ENCODE data around the gene ZDHHC4. TPM values are rescaled to one million over a fixed set of nuclear protein-coding genes. Genes with fewer than 3 reads are reported as not detected.
"Not testable (repeated sequence)": the region's sequence is repeated elsewhere in the genome, so short reads cannot be mapped to it uniquely, and the experiment has no call there.

ZDHHC4 gene
- total RNA-seq, 3 donors from 2014 or later: 23.6 to 33.5 (median 27.5) TPM

DNA sequence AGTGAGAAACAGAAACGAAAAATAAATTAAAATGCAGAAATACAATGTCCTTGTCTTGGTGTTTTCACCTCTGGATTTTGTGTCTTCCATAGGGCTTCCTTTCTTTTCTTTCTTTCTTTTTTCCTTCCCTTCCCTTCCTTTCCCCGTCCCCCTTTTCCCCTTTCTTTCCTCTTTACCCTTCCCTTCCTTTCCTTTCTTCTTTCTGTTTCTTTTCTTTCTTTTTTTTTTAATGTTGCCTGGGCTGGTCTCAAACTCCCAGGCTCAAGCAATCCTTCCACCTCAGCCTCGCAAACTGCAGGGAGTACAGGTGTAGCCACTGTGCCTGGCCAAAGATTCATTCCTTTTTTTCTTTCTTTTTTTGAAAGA, 47.0 kb downstream of the ZDHHC4 start:
- H3K4me3 Mint-ChIP-seq: peak overlapping the region; percentile 54

DNA sequence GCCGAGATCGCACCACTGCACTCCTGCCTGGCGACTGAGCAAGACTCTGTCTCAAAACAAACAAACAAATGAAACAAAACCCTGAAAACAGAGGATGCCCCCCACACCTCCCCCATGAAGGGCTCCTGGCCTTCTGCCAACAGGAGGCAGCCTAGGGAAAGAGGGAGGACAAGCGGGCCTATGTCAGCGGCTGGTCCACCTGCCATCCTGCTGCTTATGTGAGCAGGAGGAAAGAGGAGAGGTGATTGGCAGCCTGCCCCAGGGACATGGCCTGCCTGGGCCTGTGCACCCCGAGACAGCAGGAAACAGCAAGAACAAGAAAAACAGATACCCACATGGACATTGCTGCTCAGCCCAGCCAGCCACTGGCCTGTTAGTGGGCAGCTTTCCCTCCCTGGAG, 50.8 kb downstream of the ZDHHC4 start:
- Mint-ChIP-seq H3K36me3 (ENCODE audit: insufficient read depth) (no peaks in the 10 kb centered on the region), H3K4me1 (ENCODE audit: low read depth) (peaks cover 14% of the 10 kb centered on the region), H3K9me3 (no peaks in the 10 kb centered on the region), H3K4me3 (no peak overlapping the region), H3K27me3 (ENCODE audit: low read depth) (no peaks in the 10 kb centered on the region)
- no peak for DNase-seq
- no peak for ATAC-seq

More for the DNA sequence above, 47.0 kb downstream of the ZDHHC4 start:
- DNase-seq: no peak
- peaks cover 7% of the 10 kb centered on the region for H3K36me3 Mint-ChIP-seq (ENCODE audit: insufficient read depth)
- ATAC-seq: no peak
- H3K4me1 Mint-ChIP-seq (ENCODE audit: low read depth): peaks cover 39% of the 10 kb centered on the region
- no peaks in the 10 kb centered on the region for H3K27me3 Mint-ChIP-seq (ENCODE audit: low read depth)
- no peaks in the 10 kb centered on the region for H3K9me3 Mint-ChIP-seq

DNA sequence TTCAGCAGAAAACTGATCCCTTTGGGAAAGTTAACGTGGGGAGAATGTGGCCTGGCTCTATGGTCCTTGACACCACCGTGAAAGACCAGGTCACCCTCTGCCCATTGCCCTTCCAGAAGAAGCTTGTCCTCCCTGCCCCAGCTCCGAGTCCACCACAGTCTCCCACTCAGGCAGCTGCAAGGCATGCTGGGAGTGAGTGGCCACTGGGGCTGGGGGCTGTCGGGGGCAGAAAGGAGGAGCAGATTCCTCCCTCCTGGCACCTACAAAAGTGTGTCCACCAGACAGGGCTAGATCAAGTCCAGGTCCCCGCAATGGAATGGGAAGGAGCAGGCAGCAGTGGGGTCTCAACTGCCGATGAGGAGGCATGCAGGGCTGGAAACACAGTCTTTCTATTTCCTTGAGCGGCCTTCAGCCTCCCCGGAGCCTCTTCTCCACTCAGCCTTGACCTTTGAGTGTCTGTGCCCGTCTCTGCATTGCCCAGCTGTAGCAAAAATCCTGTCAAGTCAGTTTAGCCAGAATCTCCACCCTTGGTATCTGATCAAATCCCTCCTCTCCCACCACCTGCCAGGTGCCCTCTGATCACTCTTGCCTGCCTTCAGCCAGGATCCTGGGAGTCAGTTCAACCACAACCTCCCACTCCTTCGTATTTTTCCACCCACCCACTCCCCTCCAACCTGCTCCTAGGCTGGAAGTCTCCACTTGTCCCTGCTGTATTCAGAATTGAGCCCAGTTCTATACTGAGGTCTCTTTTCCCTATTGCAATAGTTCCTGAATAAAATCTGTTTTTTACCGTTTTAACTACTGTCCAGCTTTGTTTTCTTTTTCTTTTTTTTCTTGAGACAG, 53.0 kb downstream of the ZDHHC4 start:
- ATAC-seq: no peak
- DNase-seq: no peak
- Mint-ChIP-seq H3K36me3 (ENCODE audit: insufficient read depth) (no peaks in the 10 kb centered on the region), H3K4me1 (ENCODE audit: low read depth) (no peaks in the 10 kb centered on the region), H3K4me3 (no peak overlapping the region), H3K9me3 (no peaks in the 10 kb centered on the region), H3K27me3 (ENCODE audit: low read depth) (no peaks in the 10 kb centered on the region)

DNA sequence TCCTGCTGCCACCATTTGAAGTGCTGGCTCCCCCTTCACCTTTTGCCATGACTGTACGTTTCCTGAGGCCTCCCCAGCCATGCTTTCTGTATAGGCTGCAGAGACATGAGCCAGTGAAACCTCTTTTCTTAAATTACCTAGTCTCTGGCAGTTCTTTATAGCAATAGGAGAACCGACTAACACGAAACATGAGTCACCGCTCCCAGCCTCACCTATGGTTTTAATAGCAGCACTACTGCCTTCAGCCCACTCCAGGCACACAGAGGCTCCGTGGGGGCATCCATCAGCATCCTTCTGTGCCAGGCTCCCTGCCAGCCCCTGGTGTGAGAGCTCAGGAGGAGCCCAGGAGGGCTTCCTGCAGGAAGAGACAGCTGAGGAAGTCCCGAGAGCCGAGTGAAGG, 54.4 kb downstream of the ZDHHC4 start:
- H3K9me3 Mint-ChIP-seq: no peaks in the 10 kb centered on the region
- H3K36me3 Mint-ChIP-seq (ENCODE audit: insufficient read depth): no peaks in the 10 kb centered on the region
- peak in 1 of 2 donors; percentile 43 for ATAC-seq

DNA sequence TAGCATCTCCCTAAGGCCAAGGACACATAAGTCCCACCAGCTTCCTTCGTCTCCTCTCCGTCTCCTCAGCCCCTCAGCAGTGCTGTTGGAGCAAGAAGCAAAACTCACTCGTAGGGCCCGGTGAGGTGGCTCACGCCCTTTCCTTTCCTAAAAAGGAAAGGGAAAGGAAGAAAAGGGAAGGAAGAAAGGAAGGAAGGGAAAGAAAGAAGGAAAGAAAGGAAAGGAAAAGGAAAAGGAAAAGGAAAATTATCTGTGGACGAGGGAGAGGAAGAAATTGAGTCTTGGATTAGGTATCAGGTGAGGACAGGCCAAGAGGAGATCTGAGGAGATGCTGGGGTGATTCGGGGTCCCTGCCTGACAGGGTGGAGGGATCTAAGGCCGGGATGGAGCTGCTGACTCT, 56.8 kb downstream of the ZDHHC4 start:
- no peak overlapping the region for H3K4me3 Mint-ChIP-seq

More for the DNA sequence above, 54.4 kb downstream of the ZDHHC4 start:
- no peak for DNase-seq
- H3K4me3 Mint-ChIP-seq: no peak overlapping the region
- peaks cover 1% of the 10 kb centered on the region for H3K4me1 Mint-ChIP-seq (ENCODE audit: low read depth)
- H3K27me3 Mint-ChIP-seq (ENCODE audit: low read depth): no peaks in the 10 kb centered on the region

DNA sequence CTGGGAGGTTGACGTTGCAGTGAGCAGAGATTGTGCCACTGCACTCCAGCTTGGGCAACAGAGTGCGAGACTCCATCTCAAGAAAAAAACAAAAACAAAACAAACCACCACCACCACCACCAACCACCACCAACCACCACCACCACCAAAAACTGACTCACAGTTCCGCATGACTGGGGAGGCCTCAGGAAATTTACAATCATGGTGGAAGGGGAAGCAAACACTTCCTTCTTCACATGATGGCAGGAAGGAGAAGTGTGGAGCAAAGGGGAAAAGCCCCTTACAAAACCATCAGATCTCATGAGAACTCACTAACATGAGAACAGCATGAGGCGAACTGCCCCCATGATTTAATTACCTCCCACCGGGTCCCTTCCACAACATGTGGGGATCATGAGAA, 57.7 kb downstream of the ZDHHC4 start:
- ATAC-seq; DNase-seq; H3K9me3 Mint-ChIP-seq; H3K27me3 Mint-ChIP-seq (ENCODE audit: low read depth): not testable (repeated sequence)
- Mint-ChIP-seq H3K4me1 (ENCODE audit: low read depth) (peaks cover 23% of the 10 kb centered on the region), H3K4me3 (peak overlapping the region; percentile 78), H3K36me3 (ENCODE audit: insufficient read depth) (peaks cover 10% of the 10 kb centered on the region)

More for the DNA sequence above, 56.8 kb downstream of the ZDHHC4 start:
- DNase-seq (no peak), ATAC-seq (no peak)
- Mint-ChIP-seq H3K9me3 (no peaks in the 10 kb centered on the region), H3K36me3 (ENCODE audit: insufficient read depth) (peaks cover 2% of the 10 kb centered on the region), H3K4me1 (ENCODE audit: low read depth) (peaks cover 15% of the 10 kb centered on the region), H3K27me3 (ENCODE audit: low read depth) (no peaks in the 10 kb centered on the region)

DNA sequence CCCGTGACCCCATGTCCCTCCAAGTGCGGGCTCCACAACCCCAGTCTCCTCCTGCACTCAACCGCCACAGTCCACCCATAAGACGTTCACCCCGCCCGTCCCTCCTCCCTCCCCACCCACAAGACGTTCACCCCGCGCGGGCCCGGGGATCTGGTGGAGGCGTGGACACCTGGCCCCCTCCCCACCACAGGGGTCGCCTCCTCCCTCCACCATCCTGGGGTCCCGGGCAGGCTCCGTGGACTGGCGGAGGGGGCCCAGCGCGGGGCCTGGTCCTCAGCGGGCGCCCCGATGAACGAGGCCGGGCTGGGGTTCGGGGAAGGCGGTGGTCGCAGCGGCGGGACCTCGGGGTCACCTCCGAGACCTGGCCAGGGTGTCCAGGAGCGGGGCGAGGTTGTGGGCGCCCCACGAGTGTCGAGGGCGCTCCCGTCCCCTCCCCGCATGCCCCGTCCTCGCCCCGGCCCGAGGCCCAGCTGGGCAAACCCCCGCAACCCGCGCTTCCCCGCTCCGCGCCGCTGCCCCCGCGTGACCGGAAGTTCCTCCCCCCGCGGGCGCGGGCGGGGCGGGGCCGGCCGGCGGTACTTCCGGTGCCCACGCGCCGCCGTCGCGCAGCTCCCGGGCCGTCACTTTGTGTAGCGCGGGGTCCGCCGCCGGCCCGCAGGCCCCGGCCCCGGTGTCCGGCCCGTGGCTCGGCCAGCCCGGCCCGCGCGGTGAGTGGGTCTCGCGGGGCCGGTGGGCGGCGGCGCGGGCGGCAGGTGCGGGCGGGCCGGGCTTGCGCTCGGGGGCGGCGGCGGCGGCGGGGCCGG, 59.7 kb downstream of the ZDHHC4 start, which contains the start of gene ZNF316:
Gene ZNF316 (plus strand): TSS at position 578 of the 803 bp plus-strand sequence. CDS start 5,092 bp downstream, outside the sequence.
- H3K4me1 Mint-ChIP-seq (ENCODE audit: low read depth): peaks cover 27% of the 10 kb centered on the region
- ATAC-seq: peak; percentile 71 to 74
- H3K36me3 Mint-ChIP-seq (ENCODE audit: insufficient read depth): peaks cover 16% of the 10 kb centered on the region
- H3K27me3 Mint-ChIP-seq (ENCODE audit: low read depth): no peaks in the 10 kb centered on the region
- peak; percentile 54 for DNase-seq
- peak within 1 kb of the TSS; percentile 88 for H3K4me3 Mint-ChIP-seq
- no peaks in the 10 kb centered on the region for H3K9me3 Mint-ChIP-seq

DNA sequence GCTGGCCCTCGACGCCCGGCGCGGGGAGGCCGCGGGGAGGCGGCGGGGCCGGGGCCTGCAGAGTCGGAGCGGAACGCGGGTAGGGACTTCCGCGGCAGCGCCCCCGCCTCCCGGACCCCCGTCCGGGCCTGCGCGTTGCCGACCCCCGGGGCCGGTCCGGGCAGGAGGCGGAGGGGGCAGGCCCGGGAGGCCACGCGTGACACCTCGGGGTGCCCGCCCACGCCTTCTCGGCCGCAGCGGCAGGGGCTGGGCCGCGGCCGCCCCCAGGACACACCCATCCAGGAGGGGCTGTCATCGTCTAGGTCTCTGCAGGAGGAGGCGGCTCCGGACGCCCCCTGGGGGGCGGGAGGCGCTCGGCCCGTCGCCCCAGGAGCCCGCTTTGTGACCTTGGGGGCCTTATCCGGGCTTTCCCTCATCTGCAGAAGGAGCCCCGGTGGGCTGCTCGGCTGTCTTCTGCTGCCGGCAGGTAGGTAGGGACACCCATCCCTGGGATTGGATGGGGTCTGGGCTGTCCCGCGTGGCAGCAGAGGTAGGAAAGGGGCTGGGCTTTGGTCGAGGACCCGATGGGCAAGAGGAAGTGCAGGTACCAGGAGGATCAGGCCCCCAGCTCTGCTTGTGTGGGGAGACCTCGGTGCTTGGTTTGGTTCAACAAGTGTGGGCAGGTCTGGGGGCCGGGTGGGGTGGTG, 60.4 kb downstream of the ZDHHC4 start:
- peaks cover 27% of the 10 kb centered on the region for H3K4me1 Mint-ChIP-seq (ENCODE audit: low read depth)
- H3K36me3 Mint-ChIP-seq (ENCODE audit: insufficient read depth): peaks cover 17% of the 10 kb centered on the region
- H3K4me3 Mint-ChIP-seq: peak overlapping the region; percentile 88
- no peaks in the 10 kb centered on the region for H3K27me3 Mint-ChIP-seq (ENCODE audit: low read depth)
- ATAC-seq (peak; percentile 77 to 81), DNase-seq (peak; percentile 50)
- H3K9me3 Mint-ChIP-seq: no peaks in the 10 kb centered on the region

Other genes starting within 250 kb of the ZDHHC4 start
- gene FAM220A, start 228.5 kb upstream of the ZDHHC4 start, total RNA-seq: 10 to 100 TPM in 1 of 3 donors, 1 to 10 TPM in 2; 9.0 to 10.7 (median 9.5) TPM
- gene RAC1, start 202.9 kb upstream of the ZDHHC4 start, total RNA-seq: 100 to 1,000 TPM; 160 to 195 (median 171) TPM
- 10 to 100 TPM; 12.0 to 15.0 (median 12.8) TPM for gene DAGLB, start 129.5 kb upstream of the ZDHHC4 start, total RNA-seq
- 10 to 100 TPM; 74.7 to 76.8 (median 75.1) TPM for gene KDELR2, start 93.3 kb upstream of the ZDHHC4 start, total RNA-seq
- gene GRID2IP, start 26.0 kb upstream of the ZDHHC4 start, total RNA-seq: under 1 TPM in 1 of 3 donors, not detected in 2; 0.13 TPM
- 10 to 100 TPM; 51.4 to 60.1 (median 59.1) TPM for gene INTS15, start 12.6 kb downstream of the ZDHHC4 start, total RNA-seq
- gene ZNF853, start 38.2 kb downstream of the ZDHHC4 start, total RNA-seq: 1 to 10 TPM; 2.2 to 3.5 (median 3.0) TPM
- 10 to 100 TPM; 30.9 to 32.6 (median 32.1) TPM for gene ZNF316, start 59.9 kb downstream of the ZDHHC4 start, total RNA-seq
- gene ZNF12, start 129.5 kb downstream of the ZDHHC4 start, total RNA-seq: 10 to 100 TPM; 15.0 to 21.0 (median 17.7) TPM
- gene RSPH10B2, start 176.6 kb downstream of the ZDHHC4 start, total RNA-seq: under 1 TPM; 0.13 to 0.54 (median 0.35) TPM
- gene CCZ1B, start 248.8 kb downstream of the ZDHHC4 start, total RNA-seq: 10 to 100 TPM; 57.9 to 64.8 (median 61.9) TPM

All from activated T-cell treated with anti-CD3 and anti-CD28 coated beads, Interleukin-2, amount 50 U/mL, for 4 hours (primary cell).